HEK293 (cell line): Measurements from ENCODE around the gene ALOX12B.

ENCODE experiments used
- CTCF ChIA-PET: fragments of 350-600 bp; formaldehyde crosslinking; extraction: SDS; loops from one replicate; lab custom pipeline; 2021; ENCODE audit warnings: antibody characterized with exemption; lab: Yijun Ruan, JAX
- POLR2A ChIA-PET: fragments of 300-600 bp; formaldehyde crosslinking; extraction: SDS; loops from one replicate; lab custom pipeline; 2020; ENCODE audit warnings: antibody characterized with exemption, inconsistent platforms; lab: Yijun Ruan, JAX
- H3K27ac ChIP-seq: fragments of 200-500 bp; sonication (Bioruptor generic); 2 replicates; pipeline ENCODE4 v1.5.1; 2014; ENCODE audit warnings: low read depth, low read length, control low read depth, inconsistent platforms; ENCODE audit errors: extremely low read depth
- H3K36me3 ChIP-seq, 2 experiments: fragments of 200-500 bp in 1 of 2; sonication (Bioruptor generic) in 1 of 2; 1 replicate in 1 of 2; 2 replicates in 1 of 2; pipeline ENCODE4 v1.5.1; 2014 to 2017; ENCODE audit warnings: inconsistent platforms in 2 of 2, low read length in 2 of 2; ENCODE audit not compliant: control insufficient read depth in 2 of 2, insufficient read depth in 1 of 2
- H3K4me1 ChIP-seq: fragments of 200-500 bp; sonication (Bioruptor generic); 2 replicates; pipeline ENCODE4 v1.5.1; 2014; ENCODE audit warnings: mild to moderate bottlenecking, low read length, inconsistent platforms; ENCODE audit not compliant: control insufficient read depth, insufficient read depth
- H3K4me3 ChIP-seq: 2 replicates; pipeline ENCODE4 v1.5.1; 2011; ENCODE audit warnings: low read depth, mild to moderate bottlenecking, control low read depth, low read length, moderate library complexity
- H3K9me3 ChIP-seq: fragments of 200-500 bp; sonication (Bioruptor generic); 2 replicates; pipeline ENCODE4 v1.5.1; 2014; ENCODE audit warnings: low read depth, low read length, inconsistent platforms; ENCODE audit not compliant: control insufficient read depth, insufficient read depth
- GFI1B ChIP-seq: fragments of 450-650 bp; formaldehyde crosslinking; IDR thresholded peaks from 2 replicates; pipeline ENCODE4 v1.5.1; 2016; ENCODE audit warnings: missing biosample characterization, missing genetic modification characterization
- GLI4 ChIP-seq: fragments of 450-650 bp; formaldehyde crosslinking; IDR thresholded peaks from 2 replicates; pipeline ENCODE4 v1.5.1; 2016; ENCODE audit warnings: missing biosample characterization, missing genetic modification characterization
- HOXC10 ChIP-seq: sonication (generic); formaldehyde crosslinking; IDR thresholded peaks from 2 replicates; pipeline ENCODE4 v1.8.1; 2023; ENCODE audit warnings: mild to moderate bottlenecking, missing genetic modification reagents
- IKZF3 ChIP-seq: fragments of 450-650 bp; IDR thresholded peaks from 2 replicates; pipeline ENCODE4 v1.5.0; 2018; ENCODE audit warnings: missing biosample characterization, mild to moderate bottlenecking, missing genetic modification characterization, moderate library complexity
- KLF1 ChIP-seq: fragments of 450-650 bp; formaldehyde crosslinking; IDR thresholded peaks from 2 replicates; pipeline ENCODE4 v1.5.1; 2016; ENCODE audit warnings: missing biosample characterization, missing genetic modification characterization
- KLF16 ChIP-seq: fragments of 450-650 bp; formaldehyde crosslinking; IDR thresholded peaks from 2 replicates; pipeline ENCODE4 v1.5.1; 2017; ENCODE audit warnings: missing biosample characterization, missing genetic modification characterization
- KLF9 ChIP-seq: fragments of 450-650 bp; formaldehyde crosslinking; IDR thresholded peaks from 2 replicates; pipeline ENCODE4 v1.5.1; 2016; ENCODE audit warnings: missing biosample characterization, missing genetic modification characterization, low read depth
- PATZ1 ChIP-seq: fragments of 450-650 bp; formaldehyde crosslinking; IDR thresholded peaks from 2 replicates; pipeline ENCODE4 v1.5.1; 2016; ENCODE audit warnings: missing biosample characterization, missing genetic modification characterization
- PRDM6 ChIP-seq: fragments of 450-650 bp; formaldehyde crosslinking; IDR thresholded peaks from 2 replicates; pipeline ENCODE4 v1.5.1; 2017; ENCODE audit warnings: missing biosample characterization, missing genetic modification characterization
- RBAK ChIP-seq: fragments of 450-650 bp; formaldehyde crosslinking; IDR thresholded peaks from 2 replicates; pipeline ENCODE4 v1.5.1; 2016; ENCODE audit warnings: missing biosample characterization, missing genetic modification characterization
- SALL2 ChIP-seq: fragments of 450-650 bp; formaldehyde crosslinking; IDR thresholded peaks from 2 replicates; pipeline ENCODE4 v1.5.0; 2017; ENCODE audit warnings: missing biosample characterization, mild to moderate bottlenecking, missing genetic modification characterization, borderline replicate concordance
- SCRT1 ChIP-seq: fragments of 450-650 bp; formaldehyde crosslinking; IDR thresholded peaks from 2 replicates; pipeline ENCODE4 v1.5.1; 2016; ENCODE audit warnings: missing biosample characterization, missing genetic modification characterization, borderline replicate concordance
- ZBTB1 ChIP-seq: fragments of 450-650 bp; formaldehyde crosslinking; IDR thresholded peaks from 2 replicates; pipeline ENCODE4 v1.5.1; 2016; ENCODE audit warnings: missing biosample characterization, missing genetic modification characterization
- ZNF140 ChIP-seq: fragments of 450-650 bp; formaldehyde crosslinking; IDR thresholded peaks from 2 replicates; pipeline ENCODE4 v1.5.1; 2016; ENCODE audit warnings: missing biosample characterization, missing genetic modification characterization
- ZNF488 ChIP-seq: fragments of 450-650 bp; formaldehyde crosslinking; IDR thresholded peaks from 2 replicates; pipeline ENCODE4 v1.5.1; 2016; ENCODE audit warnings: missing biosample characterization, missing genetic modification characterization
- ZNF548 ChIP-seq: fragments of 450-650 bp; formaldehyde crosslinking; IDR thresholded peaks from 2 replicates; pipeline ENCODE4 v1.5.1; 2016; ENCODE audit warnings: missing biosample characterization, missing genetic modification characterization
- ZNF624 ChIP-seq: fragments of 450-650 bp; formaldehyde crosslinking; IDR thresholded peaks from 2 replicates; pipeline ENCODE4 v1.5.1; 2017; ENCODE audit warnings: missing biosample characterization, missing genetic modification characterization
- ZNF658 ChIP-seq: fragments of 450-650 bp; formaldehyde crosslinking; IDR thresholded peaks from 2 replicates; pipeline ENCODE4; 2016; ENCODE audit warnings: missing biosample characterization, missing genetic modification characterization
- ZNF747 ChIP-seq: fragments of 450-650 bp; formaldehyde crosslinking; IDR thresholded peaks from 2 replicates; pipeline ENCODE4 v1.5.1; 2016; ENCODE audit warnings: missing biosample characterization, missing genetic modification characterization
- ZNF768 ChIP-seq: fragments of 450-650 bp; formaldehyde crosslinking; IDR thresholded peaks from 2 replicates; pipeline ENCODE4 v1.5.1; 2018; ENCODE audit warnings: missing biosample characterization, mild to moderate bottlenecking, missing genetic modification characterization
- ZNF785 ChIP-seq: fragments of 450-650 bp; formaldehyde crosslinking; IDR thresholded peaks from 2 replicates; pipeline ENCODE4 v1.5.1; 2016; ENCODE audit warnings: missing biosample characterization, missing genetic modification characterization
- ZNF837 ChIP-seq: fragments of 450-650 bp; formaldehyde crosslinking; IDR thresholded peaks from 2 replicates; pipeline ENCODE4 v1.5.1; 2016; ENCODE audit warnings: missing biosample characterization, missing genetic modification characterization
- ZNF843 ChIP-seq: fragments of 450-650 bp; formaldehyde crosslinking; IDR thresholded peaks from 2 replicates; pipeline ENCODE4 v1.5.1; 2016; ENCODE audit warnings: missing biosample characterization, missing genetic modification characterization
- ZSCAN5A ChIP-seq: fragments of 450-650 bp; formaldehyde crosslinking; IDR thresholded peaks from 2 replicates; pipeline ENCODE4 v1.5.1; 2016; ENCODE audit warnings: missing biosample characterization, missing genetic modification characterization
- TF ChIP-seq, protein P1 (sequence below): fragments of 450-650 bp; formaldehyde crosslinking; IDR thresholded peaks from 2 replicates; pipeline ENCODE4 v1.5.1; 2016; ENCODE audit warnings: missing biosample characterization, missing genetic modification characterization
- TF ChIP-seq, protein P2 (sequence below): fragments of 450-650 bp; formaldehyde crosslinking; IDR thresholded peaks from 2 replicates; pipeline ENCODE4 v1.5.1; 2017; ENCODE audit warnings: missing biosample characterization, missing genetic modification characterization

ALOX12B gene

DNA sequence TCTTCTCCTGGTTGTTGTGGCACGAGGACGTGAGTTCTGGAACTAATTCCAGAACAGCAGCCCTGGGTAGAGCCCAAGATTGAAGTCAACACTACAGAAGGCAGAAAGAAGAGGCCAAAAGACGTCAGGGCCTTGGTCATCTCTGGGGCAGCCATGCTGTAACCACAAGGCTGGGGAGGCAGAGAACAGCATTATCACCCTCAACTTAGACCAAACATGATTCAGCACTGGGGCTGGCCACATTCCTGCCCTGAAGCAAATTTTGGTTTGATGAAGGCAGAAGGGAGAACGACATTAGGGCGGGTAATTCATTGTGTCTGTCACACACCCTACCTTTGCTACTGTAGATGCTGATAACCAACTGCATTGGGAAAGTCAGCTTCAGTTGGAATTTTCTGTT is 58.4 kb downstream of the ALOX12B start:
- no peak overlapping the region for H3K4me3 ChIP-seq
- no peaks in the 10 kb centered on the region for H3K9me3 ChIP-seq
- TF ChIP-seq, protein P1, sequence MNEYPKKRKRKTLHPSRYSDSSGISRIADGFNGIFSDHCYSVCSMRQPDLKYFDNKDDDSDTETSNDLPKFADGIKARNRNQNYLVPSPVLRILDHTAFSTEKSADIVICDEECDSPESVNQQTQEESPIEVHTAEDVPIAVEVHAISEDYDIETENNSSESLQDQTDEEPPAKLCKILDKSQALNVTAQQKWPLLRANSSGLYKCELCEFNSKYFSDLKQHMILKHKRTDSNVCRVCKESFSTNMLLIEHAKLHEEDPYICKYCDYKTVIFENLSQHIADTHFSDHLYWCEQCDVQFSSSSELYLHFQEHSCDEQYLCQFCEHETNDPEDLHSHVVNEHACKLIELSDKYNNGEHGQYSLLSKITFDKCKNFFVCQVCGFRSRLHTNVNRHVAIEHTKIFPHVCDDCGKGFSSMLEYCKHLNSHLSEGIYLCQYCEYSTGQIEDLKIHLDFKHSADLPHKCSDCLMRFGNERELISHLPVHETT (tag by site-specific recombination) = no peak
- TF ChIP-seq HOXC10 (CRISPR knock-in tag) (no peak), ZNF140 (tag by site-specific recombination) (no peak), GLI4 (tag by site-specific recombination) (no peak), KLF16 (tag by site-specific recombination) (no peak), RBAK (no peak), ZNF624 (tag by site-specific recombination) (no peak), ZNF488 (tag by site-specific recombination) (no peak), ZBTB1 (tag by site-specific recombination) (no peak), ZNF747 (tag by site-specific recombination) (no peak), ZNF768 (tag by site-specific recombination) (no peak), ZNF658 (no peak)
- TF ChIP-seq, protein P2, sequence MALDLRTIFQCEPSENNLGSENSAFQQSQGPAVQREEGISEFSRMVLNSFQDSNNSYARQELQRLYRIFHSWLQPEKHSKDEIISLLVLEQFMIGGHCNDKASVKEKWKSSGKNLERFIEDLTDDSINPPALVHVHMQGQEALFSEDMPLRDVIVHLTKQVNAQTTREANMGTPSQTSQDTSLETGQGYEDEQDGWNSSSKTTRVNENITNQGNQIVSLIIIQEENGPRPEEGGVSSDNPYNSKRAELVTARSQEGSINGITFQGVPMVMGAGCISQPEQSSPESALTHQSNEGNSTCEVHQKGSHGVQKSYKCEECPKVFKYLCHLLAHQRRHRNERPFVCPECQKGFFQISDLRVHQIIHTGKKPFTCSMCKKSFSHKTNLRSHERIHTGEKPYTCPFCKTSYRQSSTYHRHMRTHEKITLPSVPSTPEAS (tag by site-specific recombination) = no peak
- ChIA-PET CTCF (interaction anchor here (1.9 to 2.7 kb wide), 2 partner anchors 12 to 28 kb away, joined by 6 to 12 read pairs; no protein-coding TSS in a partner anchor), POLR2A (interaction anchor here (0.6 to 0.7 kb wide), 2 partner anchors 12 to 93 kb away, joined by 4 read pairs; no protein-coding TSS in a partner anchor)
- H3K36me3 ChIP-seq = no peaks in the 10 kb centered on the region
- H3K27ac ChIP-seq = no peak overlapping the region
- H3K4me1 ChIP-seq = no peaks in the 10 kb centered on the region

DNA sequence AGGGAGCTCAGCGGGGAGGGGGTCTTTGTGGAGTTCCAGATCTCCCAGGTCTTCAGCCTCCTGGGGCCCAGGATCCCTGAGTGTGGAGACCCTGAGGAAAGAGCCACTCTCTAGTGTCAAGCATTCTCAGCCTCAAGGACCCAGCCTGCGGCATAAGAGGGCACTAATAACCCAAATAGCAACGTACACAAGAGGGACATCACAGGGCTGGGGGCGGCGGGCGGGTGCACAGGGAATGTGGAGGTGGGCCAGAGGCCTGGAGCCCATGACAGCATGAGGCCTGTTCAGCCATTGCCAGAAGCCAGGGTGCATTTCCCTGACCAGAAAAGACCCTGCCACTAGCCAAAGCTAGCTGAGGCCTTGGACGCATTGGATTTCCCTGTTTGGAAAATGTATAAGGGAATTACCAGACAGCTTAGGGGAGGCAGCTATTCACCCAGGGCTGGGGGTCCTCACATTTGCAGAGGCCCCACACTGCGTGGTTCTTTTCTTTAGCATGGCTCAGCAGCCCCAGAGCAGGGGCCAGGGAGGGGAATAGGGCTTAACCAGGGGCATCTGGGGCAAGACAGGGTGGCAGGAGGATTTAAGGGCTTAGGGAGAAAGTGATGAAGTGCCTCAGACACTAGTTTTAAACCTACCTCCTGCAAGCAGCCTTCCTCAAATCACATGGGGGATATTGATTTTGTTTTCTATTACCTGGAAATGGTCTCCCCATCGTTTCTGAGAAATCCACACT is 62.2 kb downstream of the ALOX12B start:
- Histone ChIP-seq H3K36me3 (no peaks in the 10 kb centered on the region), H3K4me3 (no peak overlapping the region), H3K4me1 (no peaks in the 10 kb centered on the region), H3K9me3 (no peaks in the 10 kb centered on the region), H3K27ac (no peak overlapping the region)
- CTCF ChIA-PET = interaction anchor here (1.2 to 3.1 kb wide), 5 partner anchors 8 to 35 kb away, joined by 3 to 15 read pairs (median 3); no protein-coding TSS in a partner anchor
- POLR2A ChIA-PET = interaction anchor here (0.7 kb wide), 1 partner anchor 181 kb away, joined by 3 read pairs; no protein-coding TSS in a partner anchor
- TF ChIP-seq ZNF488 (tag by site-specific recombination) (no peak), ZSCAN5A (no peak), GFI1B (tag by site-specific recombination) (no peak), PRDM6 (tag by site-specific recombination) (no peak), IKZF3 (no peak), ZNF843 (tag by site-specific recombination) (no peak), PATZ1 (tag by site-specific recombination) (no peak), KLF9 (no peak), SCRT1 (tag by site-specific recombination) (no peak), KLF1 (tag by site-specific recombination) (no peak), ZNF785 (tag by site-specific recombination) (no peak), SALL2 (tag by site-specific recombination) (no peak), ZNF837 (no peak), ZNF548 (tag by site-specific recombination) (no peak)
